CD4-positive, alpha-beta memory T cell (primary cell): Measurements from ENCODE around the gene ASIC5. TPM values are rescaled to one million over a fixed set of nuclear protein-coding genes. Genes with fewer than 3 reads are reported as not detected.

Source experiments
- CTCF ChIA-PET: fragments of 350-600 bp; sonication (Branson Sonifier 250); formaldehyde crosslinking; loops from one replicate; lab custom pipeline; 2021; ENCODE audit warnings: inconsistent platforms; ENCODE audit not compliant: partially characterized antibody; lab: Charles Lee
- POLR2A ChIA-PET: fragments of 350-600 bp; sonication (Branson Sonifier 250); formaldehyde crosslinking; loops from one replicate; lab custom pipeline; 2021; ENCODE audit not compliant: partially characterized antibody; lab: Charles Lee
- DNase-seq, 5 donors: peaks; one replicate each; pipeline versions ENCODE4 v3.0.0 to v3.0.0-alpha.2; 2020 to 2022; ENCODE audit warnings: mixed read lengths in 1 of 5
- H3K27ac ChIP-seq: one replicate; pipeline ENCODE4 v1.7.0; 2013; ENCODE audit warnings: low read depth, low read length
- H3K27me3 ChIP-seq: 2 replicates; pipeline ENCODE4 v1.7.0; 2013; ENCODE audit warnings: mild to moderate bottlenecking, low read length, moderate library complexity; ENCODE audit not compliant: insufficient read depth
- H3K36me3 ChIP-seq: 2 replicates; pipeline ENCODE4 v1.7.0; 2013; ENCODE audit warnings: mild to moderate bottlenecking, low read length, moderate library complexity; ENCODE audit not compliant: insufficient read depth
- H3K4me1 ChIP-seq: 2 replicates; pipeline ENCODE4 v1.7.0; 2013; ENCODE audit warnings: mild to moderate bottlenecking, low read length, moderate library complexity; ENCODE audit not compliant: insufficient read depth
- H3K4me3 ChIP-seq, 2 donors: one replicate each; pipeline ENCODE4 v1.7.0; 2013; ENCODE audit warnings: low read length in 2 of 2, mild to moderate bottlenecking in 1 of 2
- H3K9me3 ChIP-seq, 2 donors: one replicate each; pipeline ENCODE4 v1.7.0; 2013; ENCODE audit warnings: low read length in 2 of 2, control low read depth in 1 of 2; ENCODE audit not compliant: control insufficient read depth in 1 of 2
- H3K27ac Mint-ChIP-seq, 7 donors: one replicate each; pipeline ENCODE4 v1.8.0; 2020 to 2021; ENCODE audit warnings: mixed read lengths in 7 of 7, mild to moderate bottlenecking in 6 of 7, inconsistent platforms in 3 of 7, moderate library complexity in 3 of 7
- H3K27me3 Mint-ChIP-seq, 2 donors: one replicate each; pipeline ENCODE4 v1.8.0; 2020 to 2021; ENCODE audit warnings: mixed read lengths in 2 of 2
- H3K36me3 Mint-ChIP-seq, 2 donors: one replicate each; pipeline ENCODE4 v1.8.0; 2020 to 2021; ENCODE audit warnings: mixed read lengths in 2 of 2, inconsistent platforms in 1 of 2, mild to moderate bottlenecking in 1 of 2
- H3K4me1 Mint-ChIP-seq, 4 donors: one replicate each; pipeline ENCODE4 v1.8.0; 2020 to 2021; ENCODE audit warnings: mixed read lengths in 4 of 4, mild to moderate bottlenecking in 1 of 4
- H3K4me3 Mint-ChIP-seq, 8 donors: one replicate each; pipeline ENCODE4 v1.8.0; 2020 to 2021; ENCODE audit warnings: mixed read lengths in 8 of 8, mild to moderate bottlenecking in 7 of 8, moderate library complexity in 6 of 8, inconsistent platforms in 3 of 8
- H3K9me3 Mint-ChIP-seq, 8 donors: one replicate each; pipeline ENCODE4 v1.8.0; 2020 to 2021; ENCODE audit warnings: mixed read lengths in 8 of 8, mild to moderate bottlenecking in 5 of 8, inconsistent platforms in 3 of 8, moderate library complexity in 1 of 8
- intact Hi-C: fragments of 100-400 bp; cut with micrococcal nuclease; formaldehyde crosslinking; loops from one replicate; pipeline ENCODE4 v1.15.1; 2023
- polyA plus RNA-seq, 2 donors: library from polyadenylated mRNA; unstranded; fragments of 300-500 nt; fragmentation: Illumina TruSeq; gene quantifications; one replicate each; pipeline ENCODE4 v1.2.3, GENCODE V29; 2021
- total RNA-seq, 2 experiments: library from RNA; stranded (reverse); gene quantifications; one replicate each; pipeline ENCODE4 v1.2.3, GENCODE V29; 2021

The ASIC5 gene
- total and polyA plus RNA-seq, 4 experiments from 2014 or later, result not detected

DNA sequence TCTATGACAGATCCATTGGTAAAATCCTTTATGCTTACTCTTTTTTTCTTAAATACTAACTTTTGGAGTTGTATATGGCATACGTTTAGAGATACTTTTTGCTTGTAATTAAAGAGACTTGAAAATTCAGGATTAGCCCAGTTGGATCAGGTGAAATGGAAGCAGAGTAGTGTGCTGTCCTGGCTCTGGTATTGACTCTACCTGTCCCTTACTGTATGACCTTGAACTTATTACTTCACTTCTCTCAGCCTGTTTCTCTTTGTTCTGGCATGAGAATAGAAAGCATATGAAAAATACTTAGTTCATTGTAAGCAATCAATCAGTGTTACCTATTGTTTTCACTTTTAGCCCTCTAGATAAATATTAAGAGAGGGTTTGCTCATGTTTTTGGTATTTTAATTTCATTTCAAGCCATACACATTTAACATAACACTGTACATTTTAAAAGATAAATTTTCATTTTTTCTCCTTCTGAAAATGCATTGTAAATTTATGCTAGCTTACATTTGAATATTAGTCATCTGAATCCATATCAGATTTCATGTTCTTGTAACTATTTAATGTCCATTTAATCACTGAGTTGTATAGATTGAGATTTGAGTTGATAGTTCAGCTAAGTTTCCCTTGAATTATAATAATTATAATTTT lies 71.4 kb downstream of the ASIC5 start:
- ChIA-PET POLR2A (no interaction called here), CTCF (no interaction called here)
- Mint-ChIP-seq H3K36me3 (no peaks in the 10 kb centered on the region), H3K9me3 (no peaks in the 10 kb centered on the region), H3K4me3 (no peak overlapping the region), H3K27ac (no peak overlapping the region), H3K4me1 (no peaks in the 10 kb centered on the region), H3K27me3 (peaks cover 0 to 5% of the 10 kb centered on the region in 2 donors)
- Histone ChIP-seq H3K36me3 (no peaks in the 10 kb centered on the region), H3K27ac (no peak overlapping the region), H3K9me3 (no peaks in the 10 kb centered on the region), H3K4me3 (no peak overlapping the region), H3K27me3 (no peaks in the 10 kb centered on the region), H3K4me1 (no peaks in the 10 kb centered on the region)
- intact Hi-C loops, result no loop called here
- no peak for DNase-seq

DNA sequence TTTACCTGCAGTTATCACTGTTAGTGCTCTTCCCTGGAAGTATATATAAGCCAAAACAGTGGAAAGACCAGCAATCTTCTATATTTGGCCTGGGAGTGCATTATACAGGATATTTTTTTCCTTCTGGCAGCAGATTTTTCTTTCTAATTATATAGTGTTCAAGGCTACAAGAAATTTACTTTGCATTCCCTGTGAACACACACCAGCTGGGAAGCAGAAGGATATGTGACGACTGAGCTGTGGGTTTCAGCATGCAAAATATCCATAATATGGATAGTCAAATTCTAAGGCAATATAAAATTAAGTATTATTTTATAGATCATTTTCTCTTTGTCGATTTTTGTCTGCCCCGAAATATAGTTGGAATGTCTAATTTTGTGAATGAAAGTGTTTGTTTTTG lies 76.1 kb downstream of the ASIC5 start:
- Histone ChIP-seq H3K9me3 (no peaks in the 10 kb centered on the region), H3K27ac (no peak overlapping the region), H3K4me3 (no peak overlapping the region), H3K27me3 (no peaks in the 10 kb centered on the region), H3K4me1 (no peaks in the 10 kb centered on the region), H3K36me3 (no peaks in the 10 kb centered on the region)
- no peak for DNase-seq
- H3K27ac Mint-ChIP-seq, result no peak overlapping the region
- H3K4me3 Mint-ChIP-seq, result no peak overlapping the region
- peaks cover 0 to 8% (median 2%) of the 10 kb centered on the region in 4 donors for H3K4me1 Mint-ChIP-seq
- intact Hi-C loops, result loop anchor here (10.0 kb wide), 1 partner anchor 1235 kb away; the partner anchor contains the start of gene PLRG1
- ChIA-PET CTCF (no interaction called here), POLR2A (no interaction called here)
- peaks cover 1 to 2% of the 10 kb centered on the region in 2 donors for H3K27me3 Mint-ChIP-seq
- no peaks in the 10 kb centered on the region for H3K9me3 Mint-ChIP-seq
- no peaks in the 10 kb centered on the region for H3K36me3 Mint-ChIP-seq

DNA sequence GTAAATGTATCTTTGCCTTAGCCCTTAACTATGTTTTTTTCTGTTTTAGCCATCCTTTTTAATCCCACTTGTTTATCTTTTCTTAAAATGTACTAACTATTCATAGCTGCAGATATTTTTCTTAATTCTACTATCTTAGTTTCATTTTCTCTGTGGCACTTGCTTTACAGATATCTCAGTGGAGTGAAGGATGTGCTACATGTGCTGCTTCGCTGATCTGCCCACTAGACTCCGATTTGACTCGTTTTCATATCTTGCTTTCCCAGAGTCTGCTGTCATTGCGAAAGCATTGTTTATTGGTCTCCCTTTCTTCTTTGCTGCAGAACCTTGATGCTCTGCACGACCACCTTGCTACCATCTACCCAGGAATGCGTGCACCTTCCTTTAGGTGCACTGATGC lies 76.7 kb downstream of the ASIC5 start:
- no peak overlapping the region for H3K27ac ChIP-seq
- Mint-ChIP-seq H3K4me3 (peak overlapping the region in 2 of 8 donors; percentile 2 to 7), H3K9me3 (no peaks in the 10 kb centered on the region), H3K27me3 (peaks cover 1 to 2% of the 10 kb centered on the region in 2 donors), H3K4me1 (peaks cover 0 to 8% (median 2%) of the 10 kb centered on the region in 4 donors), H3K27ac (no peak overlapping the region), H3K36me3 (no peaks in the 10 kb centered on the region)
- no peaks in the 10 kb centered on the region for H3K4me1 ChIP-seq
- H3K4me3 ChIP-seq, result no peak overlapping the region
- no peaks in the 10 kb centered on the region for H3K27me3 ChIP-seq
- POLR2A ChIA-PET, result no interaction called here
- intact Hi-C loops, result loop anchor here (10.0 kb wide), 1 partner anchor 1235 kb away; the partner anchor contains the start of gene PLRG1
- H3K9me3 ChIP-seq, result no peaks in the 10 kb centered on the region
- no peak for DNase-seq
- no peaks in the 10 kb centered on the region for H3K36me3 ChIP-seq
- CTCF ChIA-PET, result no interaction called here

DNA sequence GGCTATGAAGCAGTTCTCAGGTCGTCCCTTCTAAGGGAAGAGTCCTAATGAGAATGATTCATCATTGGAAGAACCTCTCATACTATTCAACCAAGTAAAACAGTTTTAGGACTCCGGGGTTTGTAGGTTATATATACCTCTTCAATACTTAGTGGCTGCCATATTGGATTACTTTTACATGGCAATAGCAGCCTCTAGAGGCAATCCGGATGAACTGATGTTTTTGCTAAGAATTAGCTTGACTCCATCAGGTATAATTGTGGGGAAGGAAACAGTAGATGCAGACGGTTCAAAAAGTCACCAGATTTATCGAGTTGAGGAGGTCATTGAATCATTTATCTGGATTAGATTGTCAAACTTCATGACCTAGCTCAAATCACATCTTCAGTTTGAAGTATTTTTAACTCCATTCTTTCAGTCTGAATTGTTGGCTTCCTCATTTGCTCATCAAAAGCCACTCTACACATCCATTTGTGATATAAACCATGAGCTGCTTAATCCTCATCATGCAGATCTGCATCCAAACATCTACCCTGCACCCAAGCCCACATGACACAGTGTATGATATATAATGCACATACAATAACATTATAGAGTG lies 78.9 kb downstream of the ASIC5 start:
- Mint-ChIP-seq H3K27me3 (peaks cover 1 to 5% of the 10 kb centered on the region in 2 donors), H3K4me1 (peaks cover 0 to 8% (median 2%) of the 10 kb centered on the region in 4 donors), H3K36me3 (no peaks in the 10 kb centered on the region), H3K9me3 (no peaks in the 10 kb centered on the region), H3K27ac (no peak overlapping the region), H3K4me3 (peak overlapping the region in 1 of 8 donors; percentile 27)
- peak in 3 of 5 donors; percentile 4 to 15 (median 13) for DNase-seq
- H3K9me3 ChIP-seq, result no peaks in the 10 kb centered on the region
- H3K27me3 ChIP-seq, result no peaks in the 10 kb centered on the region
- CTCF ChIA-PET, result interaction anchor here (0.6 to 1.5 kb wide), 4 partner anchors 12 to 346 kb away, joined by 3 to 6 read pairs (median 4); no protein-coding TSS in a partner anchor
- POLR2A ChIA-PET, result interaction anchor here (0.6 kb wide), 1 partner anchor 1346 kb away, joined by 4 read pairs; no protein-coding TSS in a partner anchor
- H3K36me3 ChIP-seq, result no peaks in the 10 kb centered on the region
- no peaks in the 10 kb centered on the region for H3K4me1 ChIP-seq
- intact Hi-C loops, result loop anchor here (10.0 kb wide), 1 partner anchor 1232 kb away; the partner anchor contains the start of gene PLRG1
- H3K4me3 ChIP-seq, result no peak overlapping the region
- H3K27ac ChIP-seq, result no peak overlapping the region

DNA sequence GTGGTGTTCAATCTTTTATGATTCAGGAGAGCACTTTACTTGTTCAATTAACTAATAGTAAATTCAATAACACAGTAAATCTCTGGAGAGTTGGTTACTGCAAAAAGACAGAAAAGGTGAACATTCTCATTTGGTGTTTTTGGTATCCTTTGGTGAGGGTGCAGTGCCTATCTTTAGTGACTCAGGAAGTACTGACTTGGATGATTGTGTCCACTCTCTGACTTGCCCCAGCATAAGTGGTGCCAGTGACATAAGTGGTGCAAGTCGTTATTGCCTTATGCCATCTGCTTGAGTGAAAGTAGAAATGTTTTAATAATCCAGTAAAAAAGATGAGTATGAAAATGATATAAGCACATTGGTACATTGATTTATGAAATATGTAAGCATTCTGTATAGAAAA lies 80.2 kb downstream of the ASIC5 start:
- H3K4me1 Mint-ChIP-seq, result peaks cover 0 to 8% (median 2%) of the 10 kb centered on the region in 4 donors
- Histone ChIP-seq H3K9me3 (no peaks in the 10 kb centered on the region), H3K36me3 (no peaks in the 10 kb centered on the region), H3K4me1 (no peaks in the 10 kb centered on the region), H3K27ac (no peak overlapping the region), H3K27me3 (no peaks in the 10 kb centered on the region), H3K4me3 (no peak overlapping the region)
- H3K36me3 Mint-ChIP-seq, result no peaks in the 10 kb centered on the region
- no peak for DNase-seq
- POLR2A ChIA-PET, result no interaction called here
- no peak overlapping the region for H3K4me3 Mint-ChIP-seq
- CTCF ChIA-PET, result no interaction called here
- no peak overlapping the region for H3K27ac Mint-ChIP-seq
- H3K27me3 Mint-ChIP-seq, result peaks cover 1 to 5% of the 10 kb centered on the region in 2 donors
- intact Hi-C loops, result loop anchor here (10.0 kb wide), 1 partner anchor 1231 kb away; the partner anchor contains the start of gene PLRG1
- H3K9me3 Mint-ChIP-seq, result no peaks in the 10 kb centered on the region

DNA sequence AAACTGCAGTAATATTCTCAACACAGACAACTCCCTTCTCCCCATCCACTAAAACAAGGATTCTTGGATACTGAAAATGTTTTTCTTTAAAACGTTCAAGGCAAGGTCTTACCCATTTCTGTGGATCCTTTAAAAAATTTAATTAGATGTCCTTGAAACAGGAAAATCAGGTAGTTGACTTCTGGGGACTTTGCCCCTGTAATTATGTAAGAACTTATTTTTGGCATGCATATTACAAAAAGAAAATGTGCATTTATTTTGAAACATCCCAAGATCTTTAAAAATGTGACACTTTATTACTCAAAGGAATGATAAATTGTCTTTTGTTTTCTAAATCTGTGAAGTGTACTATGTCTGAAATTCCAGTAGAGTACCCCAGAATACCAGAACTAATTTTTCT lies 81.4 kb downstream of the ASIC5 start:
- no peak overlapping the region for H3K4me3 ChIP-seq
- intact Hi-C loops, result loop anchor here (10.0 kb wide), 1 partner anchor 1230 kb away; the partner anchor contains the start of gene PLRG1
- ChIA-PET CTCF (no interaction called here), POLR2A (no interaction called here)
- DNase-seq, result no peak
- H3K9me3 Mint-ChIP-seq, result no peaks in the 10 kb centered on the region
- H3K27me3 Mint-ChIP-seq, result peaks cover 1 to 5% of the 10 kb centered on the region in 2 donors
- peaks cover 0 to 7% (median 2%) of the 10 kb centered on the region in 4 donors for H3K4me1 Mint-ChIP-seq
- H3K4me1 ChIP-seq, result no peaks in the 10 kb centered on the region
- H3K36me3 Mint-ChIP-seq, result no peaks in the 10 kb centered on the region
- no peak overlapping the region for H3K27ac Mint-ChIP-seq
- no peaks in the 10 kb centered on the region for H3K9me3 ChIP-seq
- no peaks in the 10 kb centered on the region for H3K36me3 ChIP-seq
- no peaks in the 10 kb centered on the region for H3K27me3 ChIP-seq
- H3K4me3 Mint-ChIP-seq, result no peak overlapping the region
- H3K27ac ChIP-seq, result no peak overlapping the region

DNA sequence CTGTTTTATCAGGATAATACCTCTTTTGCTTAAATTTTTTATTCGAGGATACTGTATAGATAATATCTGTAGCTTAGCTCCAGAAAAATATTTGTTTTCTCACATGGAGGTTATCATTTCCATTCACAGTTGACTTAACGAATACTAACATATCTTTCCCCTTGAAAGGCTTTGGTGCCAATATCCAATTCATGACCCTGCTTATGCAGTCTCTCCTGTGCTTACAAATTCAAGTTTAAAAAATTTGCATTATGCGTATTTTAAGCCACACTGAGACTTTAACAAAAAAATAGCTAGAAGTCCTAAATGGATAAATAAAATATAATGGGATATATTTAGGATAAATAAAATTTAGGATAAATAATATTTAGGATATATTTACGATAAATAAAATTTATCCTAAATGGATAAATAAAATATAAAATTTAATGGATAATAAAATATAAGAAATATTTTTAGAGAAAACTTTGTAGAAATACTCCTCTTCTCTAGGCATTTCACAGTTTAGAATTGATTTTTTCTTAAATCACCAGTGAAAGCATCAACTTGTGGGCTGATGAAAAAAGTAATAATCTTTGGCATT lies 84.7 kb downstream of the ASIC5 start:
- ChIA-PET POLR2A (no interaction called here), CTCF (no interaction called here)
- Mint-ChIP-seq H3K4me3 (no peak overlapping the region), H3K36me3 (no peaks in the 10 kb centered on the region), H3K27me3 (peaks cover 0 to 3% of the 10 kb centered on the region in 2 donors), H3K27ac (no peak overlapping the region), H3K4me1 (no peaks in the 10 kb centered on the region), H3K9me3 (no peaks in the 10 kb centered on the region)
- no peak overlapping the region for H3K27ac ChIP-seq
- no peaks in the 10 kb centered on the region for H3K4me1 ChIP-seq
- no peak for DNase-seq
- no peaks in the 10 kb centered on the region for H3K27me3 ChIP-seq
- H3K4me3 ChIP-seq, result no peak overlapping the region
- H3K9me3 ChIP-seq, result no peaks in the 10 kb centered on the region
- H3K36me3 ChIP-seq, result no peaks in the 10 kb centered on the region
- intact Hi-C loops, result loop anchor here (10.0 kb wide), 1 partner anchor 1227 kb away; the partner anchor contains the start of gene PLRG1
